Adrenal gland (tissue), 12 donors: Measurements from ENCODE around the gene GAS2L1. TPM values are rescaled to one million over a fixed set of nuclear protein-coding genes. Genes with fewer than 3 reads are reported as not detected.
A peak's percentile ranks its signal among the peaks of the same experiment; 100 is the strongest.

Source experiments
- DNase-seq, 7 donors: peaks; one replicate each; pipeline ENCODE4 v3.0.0-alpha.2; 2019 to 2020
- H3K27ac ChIP-seq, 5 donors: fragments of 200-600 bp; sonication (generic) in 4 of 5; 1 replicate in 3 of 5; 2 replicates in 2 of 5; pipeline versions ENCODE4 v1.5.1 to v1.8.0; 2016 to 2020; ENCODE audit warnings: mild to moderate bottlenecking in 1 of 5
- H3K27me3 ChIP-seq: fragments of 200-600 bp; 2 replicates; pipeline ENCODE4 v1.8.0; 2021
- H3K36me3 ChIP-seq, 2 donors: fragments of 200-600 bp; replicated peaks in 1 of 2; 1 replicate in 1 of 2; 2 replicates in 1 of 2; pipeline versions ENCODE4 v1.5.1 to v1.8.0; 2018 to 2022
- H3K4me1 ChIP-seq, 2 donors: fragments of 200-600 bp; replicated peaks in 1 of 2; 1 replicate in 1 of 2; 2 replicates in 1 of 2; pipeline versions ENCODE4 v1.5.1 to v1.8.0; 2018 to 2021
- H3K4me3 ChIP-seq, 4 donors: fragments of 200-600 bp; sonication (generic) in 3 of 4; one replicate each; pipeline ENCODE4 v1.5.1; 2016 to 2018
- H3K9me3 ChIP-seq, 3 donors: fragments of 200-600 bp; sonication (generic) in 1 of 3; replicated peaks in 1 of 3; 1 replicate in 2 of 3; 2 replicates in 1 of 3; pipeline versions ENCODE4 v1.5.1 to v1.8.0; 2016 to 2021
- POLR2A ChIP-seq, 2 donors: fragments of 450-650 bp; IDR thresholded peaks; one replicate each; pipeline ENCODE4 v1.6.1; 2017; ENCODE audit warnings: antibody characterized with exemption in 2 of 2, mild to moderate bottlenecking in 2 of 2, moderate library complexity in 1 of 2
- WGBS, 4 donors: extraction: QIAGEN DNeasy Blood & Tissue Kit in 2 of 4; methylation state at CpG; one replicate each; pipeline versions ENCODE4 v1.1.5 to v1.1.7; 2013 to 2017; 5-methylcytosine and 5-hydroxymethylcytosine counted together
- intact Hi-C, 2 donors: fragments of 100-400 bp; cut with DNase I; formaldehyde crosslinking; loops; one replicate each; pipeline versions ENCODE4 v1.14.1 to v1.15.0; 2022 to 2023
- polyA plus RNA-seq, 3 donors: library from polyadenylated mRNA; stranded (reverse); fragments of 200-250 nt in 2 of 3; fragments of 350-450 nt in 1 of 3; fragmentation: Illumina TruSeq in 1 of 3; extraction: RNeasy Lipid Tissue Mini Kit (QIAGEN cat#74804) in 1 of 3; gene quantifications; one replicate each; pipeline ENCODE4 v1.2.3, GENCODE V29; 2013 to 2014
- total RNA-seq, 9 donors: library from RNA; depleted of rRNA in 4 of 9; stranded (reverse); fragments of >200 nt in 4 of 9; fragments of 120-200 nt in 1 of 9; fragmentation: NEBNext Ultra II Directional in 1 of 9; extraction: Animal tissue kit (Norgen Biotek cat#: 25700) in 1 of 9; gene quantifications; one replicate each; pipeline versions ENCODE4 v1.1.0 to v1.2.4, GENCODE V29; 2013 to 2023
- TF ChIP-seq, protein P1 (sequence below), 6 experiments: fragments of 450-650 bp in 4 of 6; fragments of 200-600 bp in 2 of 6; sonication (generic) in 1 of 6; IDR thresholded peaks; 1 replicate in 5 of 6; 2 replicates in 1 of 6; pipeline versions ENCODE4 v1.5.1 to v1.8.0; 2016 to 2021; ENCODE audit warnings: antibody characterized with exemption in 6 of 6, mild to moderate bottlenecking in 2 of 6, moderate library complexity in 1 of 6
- donor health status: healthy with polysubstance abuse.
- donor health status: Bipolar disorder and iron deficiency.
- donor health status: DM: yes; HTN: yes; CAD: no.
- donor health status: DM: no; HTN: no; CAD: no.
- donor health status: DM: no; HTN: no; CAD: no.
- donor health status: DM: yes; HTN: yes; CAD: no.

Gene GAS2L1
- total and polyA plus RNA-seq, 12 donors = 3.6 to 87.3 (median 40.4) TPM

GRCh38 chr22:29330753-29331152, 24.3 kb downstream of the GAS2L1 start:
- DNase-seq = peak; percentile 89 to 98 (median 97)
- TF ChIP-seq, protein P1, sequence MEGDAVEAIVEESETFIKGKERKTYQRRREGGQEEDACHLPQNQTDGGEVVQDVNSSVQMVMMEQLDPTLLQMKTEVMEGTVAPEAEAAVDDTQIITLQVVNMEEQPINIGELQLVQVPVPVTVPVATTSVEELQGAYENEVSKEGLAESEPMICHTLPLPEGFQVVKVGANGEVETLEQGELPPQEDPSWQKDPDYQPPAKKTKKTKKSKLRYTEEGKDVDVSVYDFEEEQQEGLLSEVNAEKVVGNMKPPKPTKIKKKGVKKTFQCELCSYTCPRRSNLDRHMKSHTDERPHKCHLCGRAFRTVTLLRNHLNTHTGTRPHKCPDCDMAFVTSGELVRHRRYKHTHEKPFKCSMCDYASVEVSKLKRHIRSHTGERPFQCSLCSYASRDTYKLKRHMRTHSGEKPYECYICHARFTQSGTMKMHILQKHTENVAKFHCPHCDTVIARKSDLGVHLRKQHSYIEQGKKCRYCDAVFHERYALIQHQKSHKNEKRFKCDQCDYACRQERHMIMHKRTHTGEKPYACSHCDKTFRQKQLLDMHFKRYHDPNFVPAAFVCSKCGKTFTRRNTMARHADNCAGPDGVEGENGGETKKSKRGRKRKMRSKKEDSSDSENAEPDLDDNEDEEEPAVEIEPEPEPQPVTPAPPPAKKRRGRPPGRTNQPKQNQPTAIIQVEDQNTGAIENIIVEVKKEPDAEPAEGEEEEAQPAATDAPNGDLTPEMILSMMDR (IDR thresholded peaks at IDR 0.05) = no peak
- TF ChIP-seq POLR2A (IDR thresholded peaks at IDR 0.05) = peak in 1 of 2 donors; percentile 47
- intact Hi-C loops = no loop called here
- WGBS, 4 donors = 15 to 55% (median 21%) methylated on average over 3 to 9 of the region's 9 CpGs
- no peak overlapping the region for H3K4me3 ChIP-seq
- H3K4me1 ChIP-seq = peaks cover 11 to 20% of the 10 kb centered on the region in 2 donors
- H3K36me3 ChIP-seq = peaks cover 0 to 75% of the 10 kb centered on the region in 2 donors
- peak overlapping the region; percentile 24 to 88 (median 46) for H3K27ac ChIP-seq
- no peaks in the 10 kb centered on the region for H3K9me3 ChIP-seq
- no peaks in the 10 kb centered on the region for H3K27me3 ChIP-seq

GRCh38 chr22:29331213-29331612, 24.8 kb downstream of the GAS2L1 start:
- peak in 5 of 7 donors; percentile 59 to 77 (median 72) for DNase-seq
- H3K27ac ChIP-seq = peak overlapping the region; percentile 24 to 88 (median 46)
- peaks cover 0 to 80% of the 10 kb centered on the region in 2 donors for H3K36me3 ChIP-seq
- no peaks in the 10 kb centered on the region for H3K27me3 ChIP-seq
- H3K4me1 ChIP-seq = peaks cover 11 to 20% of the 10 kb centered on the region in 2 donors
- H3K4me3 ChIP-seq = no peak overlapping the region
- intact Hi-C loops = no loop called here
- no peak for TF ChIP-seq POLR2A (IDR thresholded peaks at IDR 0.05)
- TF ChIP-seq, protein P1 (IDR thresholded peaks at IDR 0.05) = no peak
- no peaks in the 10 kb centered on the region for H3K9me3 ChIP-seq
- WGBS, 4 donors = 54 to 66% (median 64%) methylated on average over 5 to 8 of the region's 8 CpGs

- intact Hi-C loops = no loop called here
- WGBS, 4 donors = 69 to 99% (median 83%) methylated on average over 9 to 14 of the region's 14 CpGs
- H3K36me3 ChIP-seq = peaks cover 0 to 82% of the 10 kb centered on the region in 2 donors
These were observed 25.3 kb downstream of the GAS2L1 start for GRCh38 chr22:29331658-29332300.

GRCh38 chr22:29332886-29333496, 26.5 kb downstream of the GAS2L1 start:
- no peak overlapping the region for H3K27ac ChIP-seq
- H3K9me3 ChIP-seq = no peaks in the 10 kb centered on the region
- TF ChIP-seq POLR2A (IDR thresholded peaks at IDR 0.05) = no peak
- TF ChIP-seq, protein P1 (IDR thresholded peaks at IDR 0.05) = no peak
- no peak overlapping the region for H3K4me3 ChIP-seq
- no peak for DNase-seq
- H3K36me3 ChIP-seq = peaks cover 0 to 81% of the 10 kb centered on the region in 2 donors
- H3K27me3 ChIP-seq = no peaks in the 10 kb centered on the region
- H3K4me1 ChIP-seq = peaks cover 11 to 26% of the 10 kb centered on the region in 2 donors
- 96 to 100% (median 98%) methylated on average over 1 to 8 of the region's 8 CpGs for WGBS, 4 donors
- intact Hi-C loops = no loop called here

More at GRCh38 chr22:29331658-29332300, 25.3 kb downstream of the GAS2L1 start:
- no peaks in the 10 kb centered on the region for H3K27me3 ChIP-seq
- no peak overlapping the region for H3K4me3 ChIP-seq
- TF ChIP-seq POLR2A (IDR thresholded peaks at IDR 0.05) = no peak
- TF ChIP-seq, protein P1 (IDR thresholded peaks at IDR 0.05) = no peak
- DNase-seq = no peak
- no peaks in the 10 kb centered on the region for H3K9me3 ChIP-seq
- H3K4me1 ChIP-seq = peaks cover 11 to 20% of the 10 kb centered on the region in 2 donors
- peak overlapping the region in 4 of 5 donors; percentile 24 to 88 (median 66) for H3K27ac ChIP-seq
